Measurements from ENCODE around the gene TMEM63C.

DNA sequence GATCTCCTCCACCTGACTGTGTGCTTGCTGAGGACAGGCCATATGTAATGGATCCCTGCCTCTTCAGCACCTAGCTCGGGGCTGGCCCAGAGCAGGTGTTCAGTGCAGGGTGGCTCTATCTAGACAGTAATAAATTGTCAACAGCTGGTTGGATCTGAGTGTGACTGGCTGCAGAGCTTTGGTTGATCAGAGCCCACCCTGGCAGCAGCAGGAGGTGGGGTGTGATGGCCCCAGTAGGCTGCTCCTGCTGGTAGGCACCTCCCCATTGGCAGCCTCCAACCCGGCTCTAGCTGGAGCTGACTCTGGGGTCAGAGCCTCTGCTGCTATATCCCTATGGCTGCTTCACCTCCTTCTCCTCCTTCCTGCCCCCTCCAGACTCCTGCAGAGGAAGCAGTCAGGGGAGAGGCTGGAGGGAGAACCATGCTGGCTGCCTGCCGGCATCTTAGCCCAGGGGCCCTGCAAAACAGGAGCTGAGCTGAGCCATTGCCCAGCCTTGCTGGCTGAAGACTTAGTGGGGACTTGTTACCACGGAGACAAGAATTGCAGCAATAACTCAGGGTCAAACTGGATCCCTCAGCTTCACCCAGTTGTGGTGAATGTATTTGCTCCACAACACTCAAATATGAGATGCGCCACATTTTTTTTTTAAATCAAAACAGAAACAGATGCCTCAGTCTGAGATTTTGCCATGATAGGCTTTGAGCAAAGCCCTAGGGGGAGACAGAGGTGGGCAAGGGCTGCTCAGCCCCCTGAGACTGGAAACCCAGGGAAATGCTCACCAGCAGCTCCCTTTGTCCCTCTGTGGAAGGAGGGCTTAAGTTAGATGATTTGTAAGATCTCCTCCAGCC, 22.2 kb downstream of the TMEM63C start:
- TF ChIP-seq POLR2A (IDR thresholded peaks at IDR 0.05) = no peak
- TF ChIP-seq, protein P1, sequence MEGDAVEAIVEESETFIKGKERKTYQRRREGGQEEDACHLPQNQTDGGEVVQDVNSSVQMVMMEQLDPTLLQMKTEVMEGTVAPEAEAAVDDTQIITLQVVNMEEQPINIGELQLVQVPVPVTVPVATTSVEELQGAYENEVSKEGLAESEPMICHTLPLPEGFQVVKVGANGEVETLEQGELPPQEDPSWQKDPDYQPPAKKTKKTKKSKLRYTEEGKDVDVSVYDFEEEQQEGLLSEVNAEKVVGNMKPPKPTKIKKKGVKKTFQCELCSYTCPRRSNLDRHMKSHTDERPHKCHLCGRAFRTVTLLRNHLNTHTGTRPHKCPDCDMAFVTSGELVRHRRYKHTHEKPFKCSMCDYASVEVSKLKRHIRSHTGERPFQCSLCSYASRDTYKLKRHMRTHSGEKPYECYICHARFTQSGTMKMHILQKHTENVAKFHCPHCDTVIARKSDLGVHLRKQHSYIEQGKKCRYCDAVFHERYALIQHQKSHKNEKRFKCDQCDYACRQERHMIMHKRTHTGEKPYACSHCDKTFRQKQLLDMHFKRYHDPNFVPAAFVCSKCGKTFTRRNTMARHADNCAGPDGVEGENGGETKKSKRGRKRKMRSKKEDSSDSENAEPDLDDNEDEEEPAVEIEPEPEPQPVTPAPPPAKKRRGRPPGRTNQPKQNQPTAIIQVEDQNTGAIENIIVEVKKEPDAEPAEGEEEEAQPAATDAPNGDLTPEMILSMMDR (IDR thresholded peaks at IDR 0.05) = no peak

All from thyroid gland (tissue), 4 donors.